Medulla oblongata (tissue), 1 donor: ENCODE data around the gene SPSB3.

ENCODE experiments used
- DNase-seq: peaks from one replicate; pipeline ENCODE4 v3.0.0-alpha.2; 2015; ENCODE audit errors: extremely low spot score

The SPSB3 gene

GRCh38 chr16:1775006-1775845, 7.1 kb downstream of the SPSB3 start:
- no peak for DNase-seq

GRCh38 chr16:1774448-1774780, 8.0 kb downstream of the SPSB3 start:
- DNase-seq = no peak

GRCh38 chr16:1773703-1774447, 8.5 kb downstream of the SPSB3 start:
- DNase-seq = peak; percentile 12

GRCh38 chr16:1772908-1773702, 9.3 kb downstream of the SPSB3 start, which contains the start of gene MRPS34:
TSS of gene MRPS34 (minus strand) at chr16:1773134. CDS start at chr16:1773119, 15 bp downstream.
- peak; percentile 76 for DNase-seq

GRCh38 chr16:1772362-1772907, 9.9 kb downstream of the SPSB3 start, which contains the start of gene EME2:
TSS of gene EME2 (plus strand) at chr16:1772810. CDS start at chr16:1773228, 418 bp downstream.
- DNase-seq = no peak

GRCh38 chr16:1771864-1772361, 10.5 kb downstream of the SPSB3 start:
- DNase-seq = no peak

GRCh38 chr16:1771188-1771863, 11.0 kb downstream of the SPSB3 start, which contains the start of gene NME3:
TSS of gene NME3 (minus strand) at chr16:1771543. CDS start at chr16:1771534, 9 bp downstream.
- peak; percentile 59 for DNase-seq

GRCh38 chr16:1770328-1771187, 11.8 kb downstream of the SPSB3 start:
- peak; percentile 24 for DNase-seq

GRCh38 chr16:1769402-1770300, 12.7 kb downstream of the SPSB3 start:
- DNase-seq = no peak

- DNase-seq = no peak
Measured at GRCh38 chr16:1768767-1769401, 13.5 kb downstream of the SPSB3 start.

- DNase-seq = no peak
Measured at GRCh38 chr16:1768061-1768766, 14.2 kb downstream of the SPSB3 start.

GRCh38 chr16:1767116-1767994, 15.0 kb downstream of the SPSB3 start:
- no peak for DNase-seq

GRCh38 chr16:1766701-1767100, 15.7 kb downstream of the SPSB3 start:
- DNase-seq = no peak

- no peak for DNase-seq
Measured at GRCh38 chr16:1766231-1766630, 16.1 kb downstream of the SPSB3 start.

GRCh38 chr16:1765826-1766225, 16.5 kb downstream of the SPSB3 start:
- DNase-seq = no peak

GRCh38 chr16:1764971-1765370, 17.4 kb downstream of the SPSB3 start:
- DNase-seq = no peak
